HepG2 (cell line): Measurements from ENCODE around the gene ZNF684. TPM values are rescaled to one million over a fixed set of nuclear protein-coding genes. Genes with fewer than 3 reads are reported as not detected.

Experiments used
- FOXM1 ChIP-seq: sonication (generic); formaldehyde crosslinking; IDR thresholded peaks from 2 replicates; pipeline ENCODE4 v1.5.0; 2020; ENCODE audit warnings: missing genetic modification reagents
- GABPB1 ChIP-seq: IDR thresholded peaks from 2 replicates; pipeline ENCODE4 v1.6.1; 2016; ENCODE audit warnings: mild to moderate bottlenecking, missing genetic modification reagents, moderate library complexity, missing compliant biosample characterization
- HIVEP1 ChIP-seq: sonication (generic); formaldehyde crosslinking; IDR thresholded peaks from 2 replicates; pipeline ENCODE4 v1.4.0; 2020; ENCODE audit warnings: mild to moderate bottlenecking, missing genetic modification reagents
- HNRNPUL1 ChIP-seq: fragments of 200-400 bp; formaldehyde crosslinking; IDR thresholded peaks from 2 replicates; pipeline ENCODE4 v1.6.1; 2017; ENCODE audit warnings: low read depth, mild to moderate bottlenecking, low read length, moderate library complexity
- HOXA7 ChIP-seq: sonication (generic); formaldehyde crosslinking; IDR thresholded peaks from 2 replicates; pipeline ENCODE4 v1.8.1; 2022; ENCODE audit warnings: mild to moderate bottlenecking, missing genetic modification reagents, moderate library complexity
- ISX ChIP-seq: sonication (generic); formaldehyde crosslinking; conservative IDR thresholded peaks from 2 replicates; pipeline ENCODE4 v1.5.0; 2020; ENCODE audit warnings: missing genetic modification reagents
- KAT8 ChIP-seq: IDR thresholded peaks from 2 replicates; pipeline ENCODE4 v1.6.1; 2016; ENCODE audit warnings: missing genetic modification reagents, missing compliant biosample characterization
- MTF1 ChIP-seq: sonication (generic); formaldehyde crosslinking; IDR thresholded peaks from 2 replicates; pipeline ENCODE4 v1.5.0; 2020; ENCODE audit warnings: missing genetic modification reagents
- NCOA2 ChIP-seq: sonication (generic); formaldehyde crosslinking; IDR thresholded peaks from 2 replicates; pipeline ENCODE4 v1.8.0; 2022; ENCODE audit warnings: inconsistent platforms
- RAD21 ChIP-seq: fragments of 450-650 bp; formaldehyde crosslinking; IDR thresholded peaks from 2 replicates; pipeline ENCODE4 v1.5.0; 2020; ENCODE audit warnings: mild to moderate bottlenecking
- RORA ChIP-seq: sonication (generic); formaldehyde crosslinking; IDR thresholded peaks from 2 replicates; pipeline ENCODE4 v1.5.0; 2020; ENCODE audit warnings: mild to moderate bottlenecking, missing genetic modification reagents, moderate library complexity
- SOX13 ChIP-seq, 3 experiments: fragments of 450-650 bp in 1 of 3; sonication (generic) in 1 of 3; formaldehyde crosslinking in 1 of 3; IDR thresholded peaks in 2 of 3; conservative IDR thresholded peaks in 1 of 3; 2 replicates each; pipeline versions ENCODE4 v1.5.0 to v1.6.1; 2016 to 2020; ENCODE audit warnings: antibody characterized with exemption in 1 of 3, mild to moderate bottlenecking in 1 of 3, missing compliant biosample characterization in 1 of 3, missing genetic modification reagents in 1 of 3, moderate library complexity in 1 of 3
- SOX5 ChIP-seq: IDR thresholded peaks from 2 replicates; pipeline ENCODE4 v1.6.1; 2016; ENCODE audit warnings: borderline replicate concordance
- SP4 ChIP-seq: sonication (generic); formaldehyde crosslinking; IDR thresholded peaks from 2 replicates; pipeline ENCODE4 v1.8.1; 2023; ENCODE audit warnings: mild to moderate bottlenecking, missing genetic modification reagents
- TP53 ChIP-seq: sonication (generic); formaldehyde crosslinking; conservative IDR thresholded peaks from 2 replicates; pipeline ENCODE4 v1.4.0; 2020; ENCODE audit warnings: missing genetic modification reagents
- XRCC5 ChIP-seq: fragments of 200-400 bp; formaldehyde crosslinking; optimal IDR thresholded peaks from 2 replicates; pipeline ENCODE3; 2017; ENCODE audit warnings: mild to moderate bottlenecking, low read length
- ZBTB46 ChIP-seq: sonication (generic); formaldehyde crosslinking; IDR thresholded peaks from 2 replicates; pipeline ENCODE4 v1.4.0; 2020; ENCODE audit warnings: mild to moderate bottlenecking, missing genetic modification reagents, borderline replicate concordance
- ZFP90 ChIP-seq: sonication (generic); formaldehyde crosslinking; IDR thresholded peaks from 2 replicates; pipeline ENCODE4 v1.8.0; 2022; ENCODE audit warnings: missing genetic modification reagents, mild to moderate bottlenecking, inconsistent platforms, borderline replicate concordance
- ZMYM2 ChIP-seq: sonication (generic); formaldehyde crosslinking; IDR thresholded peaks from 2 replicates; pipeline ENCODE4 v1.8.0; 2022; ENCODE audit warnings: mild to moderate bottlenecking, missing genetic modification reagents
- ZMYM4 ChIP-seq: sonication (generic); formaldehyde crosslinking; IDR thresholded peaks from 2 replicates; pipeline ENCODE4 v1.8.1; 2023; ENCODE audit warnings: mild to moderate bottlenecking, missing genetic modification reagents
- ZNF580 ChIP-seq: IDR thresholded peaks from 2 replicates; pipeline ENCODE4 v1.6.1; 2016; ENCODE audit warnings: low read depth, borderline replicate concordance
- ZNF605 ChIP-seq: sonication (generic); formaldehyde crosslinking; IDR thresholded peaks from 2 replicates; pipeline ENCODE4 v1.8.0; 2022; ENCODE audit warnings: mild to moderate bottlenecking, missing genetic modification reagents
- ZNF772 ChIP-seq: sonication (generic); formaldehyde crosslinking; IDR thresholded peaks from 2 replicates; pipeline ENCODE4 v1.5.0; 2020; ENCODE audit warnings: mild to moderate bottlenecking, missing genetic modification reagents
- ZNF780A ChIP-seq: sonication (generic); formaldehyde crosslinking; IDR thresholded peaks from 2 replicates; pipeline ENCODE4 v1.8.0; 2022; ENCODE audit warnings: mild to moderate bottlenecking, missing genetic modification reagents, moderate library complexity
- polyA plus RNA-seq, 8 experiments: library from polyadenylated mRNA; depleted of rRNA in 3 of 8; stranded (reverse) in 7 of 8; unstranded in 1 of 8; fragments of >200 nt; fragmentation: Illumina TruSeq in 4 of 8; extraction: Trizol in 4 of 8; gene quantifications; 2 replicates each; pipeline versions ENCODE4 v1.2.1 to v1.2.3, GENCODE V29; 2011 to 2016; ENCODE audit warnings: low read depth in 4 of 8, missing spikeins in 1 of 8, mixed read lengths in 1 of 8; ENCODE audit not compliant: insufficient read depth in 1 of 8
- total RNA-seq, 5 experiments: library from RNA; depleted of rRNA; stranded (reverse); fragments of >200 nt; fragmentation: Illumina TruSeq; extraction: Trizol; gene quantifications; 2 replicates each; pipeline ENCODE4 v1.2.3, GENCODE V29; 2016; ENCODE audit warnings: low read depth in 1 of 5
- TF ChIP-seq, protein P1 (sequence below): sonication (generic); formaldehyde crosslinking; IDR thresholded peaks from 2 replicates; pipeline ENCODE4 v1.4.0; 2020; ENCODE audit warnings: mild to moderate bottlenecking, low read depth, missing genetic modification reagents
- TF ChIP-seq, protein P2 (sequence below): sonication (generic); formaldehyde crosslinking; IDR thresholded peaks from 2 replicates; pipeline ENCODE4 v1.4.0; 2020; ENCODE audit warnings: missing genetic modification reagents; ENCODE audit errors: not compliant biosample characterization

ZNF684 gene
- total and polyA plus RNA-seq, 2 of the 13 experiments (the other 11 are each of a cell fraction or from before 2014, with no cell fraction given), result 6.5 to 15.2 TPM

DNA sequence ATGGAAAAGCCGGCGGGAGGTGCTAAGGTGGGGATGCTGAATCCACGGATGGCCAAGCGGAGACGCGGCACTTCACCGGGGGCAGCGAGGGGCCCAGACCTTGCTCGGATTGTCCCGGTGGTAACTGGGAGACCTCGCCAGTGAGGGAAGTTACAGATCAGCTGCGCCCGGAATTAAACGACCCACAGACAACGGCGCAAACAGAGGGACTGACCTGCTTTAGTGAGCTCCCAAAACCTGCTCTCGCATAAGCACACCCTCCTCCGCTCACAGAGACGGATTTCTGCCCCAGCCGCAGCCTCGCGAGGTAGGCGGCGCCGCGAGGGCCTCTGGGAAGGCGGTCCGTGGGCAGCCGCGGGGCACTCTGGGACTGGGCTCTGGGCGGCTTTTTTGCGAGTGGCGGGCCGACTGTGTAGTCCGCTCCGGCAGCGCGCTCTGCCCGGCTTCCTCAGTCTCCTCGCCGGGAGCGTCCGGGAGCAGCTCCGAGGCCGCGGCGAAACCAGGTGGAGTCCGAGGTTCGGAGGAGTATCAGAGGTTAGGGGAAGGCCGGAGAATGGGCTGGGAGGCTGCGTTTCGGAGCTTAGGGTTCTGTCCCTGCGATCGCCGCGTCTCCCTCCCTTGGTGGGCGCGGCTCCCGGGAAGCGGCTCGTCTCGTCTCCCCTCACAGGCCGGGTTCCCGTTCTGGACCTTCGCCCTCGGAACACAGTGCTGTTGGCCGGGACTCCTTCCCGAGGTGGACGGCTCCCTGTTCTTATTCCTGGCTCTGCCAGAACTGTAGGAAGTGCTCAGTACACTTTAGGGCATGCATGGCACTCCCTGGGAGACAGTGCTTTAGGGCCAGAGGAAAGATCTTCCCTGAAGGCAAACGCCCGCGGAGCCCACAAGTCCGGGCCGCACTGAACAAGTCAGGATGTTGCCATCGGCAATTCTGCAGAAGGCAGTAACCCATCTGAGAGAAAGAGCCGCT, 22.8 kb upstream of the ZNF684 start, which contains the start of gene EXO5 (continued):
- TF ChIP-seq ZNF605 (CRISPR knock-in tag) (peak; percentile 85), SOX5 (no peak), HIVEP1 (CRISPR knock-in tag) (peak; percentile 90), TP53 (CRISPR knock-in tag) (0 out of 2 replicates have a peak, but pooled peaks have one; percentile 64), ZMYM4 (peak; percentile 94), ISX (CRISPR knock-in tag) (no peak), MTF1 (CRISPR knock-in tag) (no peak), ZNF580 (0 out of 2 replicates have a peak, but pooled peaks have one; percentile 46), NCOA2 (CRISPR knock-in tag) (peak; percentile 43; the same call in 1 of the 2 replicates), XRCC5 (peak; percentile 71), ZBTB46 (CRISPR knock-in tag) (no peak), RAD21 (0 out of 2 replicates have a peak, but pooled peaks have one; percentile 42), ZMYM2 (peak; percentile 54; the same call in 1 of the 2 replicates), HOXA7 (CRISPR knock-in tag) (no peak), ZFP90 (CRISPR knock-in tag) (peak; percentile 95), HNRNPUL1 (no peak), SP4 (CRISPR knock-in tag) (peak; percentile 70), KAT8 (CRISPR knock-in tag) (peak; percentile 89), RORA (CRISPR knock-in tag) (no peak; the same call in 1 of the 2 replicates), FOXM1 (CRISPR knock-in tag) (no peak; the same call in 1 of the 2 replicates), SOX13 (IDR thresholded peaks at IDR 0.05) (no peak), SOX13 (CRISPR knock-in tag; conservative IDR thresholded peaks at IDR 0.05 in 1 of 2, IDR thresholded peaks at IDR 0.05 in 1 of 2) (0 out of 4 replicates have a peak, but pooled peaks of 1 of the 2 experiments have one; percentile 36), ZNF772 (CRISPR knock-in tag) (peak; percentile 73), ZNF780A (no peak), GABPB1 (CRISPR knock-in tag) (peak; percentile 85)
- TF ChIP-seq, protein P1, sequence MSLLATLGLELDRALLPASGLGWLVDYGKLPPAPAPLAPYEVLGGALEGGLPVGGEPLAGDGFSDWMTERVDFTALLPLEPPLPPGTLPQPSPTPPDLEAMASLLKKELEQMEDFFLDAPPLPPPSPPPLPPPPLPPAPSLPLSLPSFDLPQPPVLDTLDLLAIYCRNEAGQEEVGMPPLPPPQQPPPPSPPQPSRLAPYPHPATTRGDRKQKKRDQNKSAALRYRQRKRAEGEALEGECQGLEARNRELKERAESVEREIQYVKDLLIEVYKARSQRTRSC (CRISPR knock-in tag), result peak; percentile 80; the same call in 1 of the 2 replicates
- TF ChIP-seq, protein P2, sequence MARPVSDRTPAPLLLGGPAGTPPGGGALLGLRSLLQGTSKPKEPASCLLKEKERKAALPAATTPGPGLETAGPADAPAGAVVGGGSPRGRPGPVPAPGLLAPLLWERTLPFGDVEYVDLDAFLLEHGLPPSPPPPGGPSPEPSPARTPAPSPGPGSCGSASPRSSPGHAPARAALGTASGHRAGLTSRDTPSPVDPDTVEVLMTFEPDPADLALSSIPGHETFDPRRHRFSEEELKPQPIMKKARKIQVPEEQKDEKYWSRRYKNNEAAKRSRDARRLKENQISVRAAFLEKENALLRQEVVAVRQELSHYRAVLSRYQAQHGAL (CRISPR knock-in tag), result peak; percentile 78
